Neuronal stem cell (in vitro differentiated cells): ENCODE measurements around the gene ADGRL3.

Experiments used
- DNase-seq: peaks from one replicate; pipeline ENCODE4 v3.0.0-alpha.2; 2013; ENCODE audit warnings: low spot score
- H2AFZ ChIP-seq: one replicate; pipeline ENCODE4 v1.6.1; 2013; ENCODE audit warnings: mild to moderate bottlenecking, low read length, inconsistent platforms
- H2AK5ac ChIP-seq: 2 replicates; pipeline ENCODE4 v1.6.1; 2013; ENCODE audit warnings: low read depth, mild to moderate bottlenecking, inconsistent platforms, low read length, moderate library complexity, mixed read lengths
- H2BK120ac ChIP-seq: 2 replicates; pipeline ENCODE4 v1.6.1; 2013; ENCODE audit warnings: low read depth, mild to moderate bottlenecking, inconsistent platforms, low read length, moderate library complexity, mixed read lengths
- H2BK12ac ChIP-seq: one replicate; pipeline ENCODE4 v1.6.1; 2013; ENCODE audit warnings: low read length, inconsistent platforms
- H2BK15ac ChIP-seq: 2 replicates; pipeline ENCODE4 v1.6.1; 2013; ENCODE audit warnings: mild to moderate bottlenecking, low read length, inconsistent platforms, mixed read lengths
- H2BK5ac ChIP-seq: one replicate; pipeline ENCODE4 v1.6.1; 2013; ENCODE audit warnings: inconsistent platforms, mild to moderate bottlenecking, low read length, moderate library complexity
- H3K14ac ChIP-seq: one replicate; pipeline ENCODE4 v1.6.1; 2013; ENCODE audit warnings: low read length, inconsistent platforms
- H3K18ac ChIP-seq: 2 replicates; pipeline ENCODE4 v1.6.1; 2013; ENCODE audit warnings: low read length, inconsistent platforms
- H3K23ac ChIP-seq: 2 replicates; pipeline ENCODE4 v1.6.1; 2013; ENCODE audit warnings: low read depth, mild to moderate bottlenecking, mixed read lengths, low read length, inconsistent platforms; ENCODE audit not compliant: poor library complexity
- H3K27ac ChIP-seq: replicated peaks from 3 replicates; pipeline ENCODE4 v1.5.1; 2013; ENCODE audit warnings: low read length, inconsistent platforms
- H3K27me3 ChIP-seq, 3 experiments: 2 replicates each; pipeline ENCODE4 v1.6.1; 2013; ENCODE audit warnings: low read length in 3 of 3, mild to moderate bottlenecking in 2 of 3, inconsistent platforms in 1 of 3, low read depth in 1 of 3, mixed read lengths in 1 of 3, moderate library complexity in 1 of 3; ENCODE audit not compliant: control insufficient read depth in 3 of 3, insufficient read depth in 3 of 3
- H3K36me3 ChIP-seq, 2 donors: replicated peaks in 1 of 2; 2 replicates each; pipeline ENCODE4 v1.6.1; 2013; ENCODE audit warnings: low read length in 2 of 2; ENCODE audit not compliant: control insufficient read depth in 2 of 2, insufficient read depth in 2 of 2
- H3K4ac ChIP-seq: 2 replicates; pipeline ENCODE4 v1.6.1; 2013; ENCODE audit warnings: inconsistent platforms, mild to moderate bottlenecking, low read length, moderate library complexity
- H3K4me1 ChIP-seq, 2 donors: 1 replicate in 1 of 2; 2 replicates in 1 of 2; pipeline ENCODE4 v1.6.1; 2013; ENCODE audit warnings: low read length in 2 of 2, low read depth in 1 of 2; ENCODE audit not compliant: control insufficient read depth in 2 of 2, insufficient read depth in 1 of 2
- H3K4me2 ChIP-seq: one replicate; pipeline ENCODE4 v1.6.1; 2013; ENCODE audit warnings: mild to moderate bottlenecking, low read length, inconsistent platforms; ENCODE audit not compliant: insufficient read depth, poor library complexity, severe bottlenecking
- H3K4me3 ChIP-seq, 2 donors: 2 replicates each; pipeline ENCODE4 v1.5.1; 2013; ENCODE audit warnings: low read length in 2 of 2, mild to moderate bottlenecking in 2 of 2, inconsistent platforms in 1 of 2, moderate library complexity in 1 of 2
- H3K79me1 ChIP-seq: one replicate; pipeline ENCODE4 v1.6.1; 2013; ENCODE audit warnings: low read depth, mild to moderate bottlenecking, inconsistent platforms, low read length, moderate library complexity
- H3K9ac ChIP-seq: one replicate; pipeline ENCODE4 v1.6.1; 2013; ENCODE audit warnings: mild to moderate bottlenecking, low read depth, low read length, inconsistent platforms; ENCODE audit not compliant: poor library complexity
- H3K9me3 ChIP-seq, 2 donors: replicated peaks in 1 of 2; 2 replicates each; pipeline versions ENCODE3 to v1.6.1; 2013; ENCODE audit warnings: low read length in 2 of 2, mild to moderate bottlenecking in 2 of 2, inconsistent platforms in 1 of 2, low read depth in 1 of 2, mixed read lengths in 1 of 2, moderate library complexity in 1 of 2; ENCODE audit not compliant: control insufficient read depth in 2 of 2, insufficient read depth in 1 of 2
- H4K8ac ChIP-seq: one replicate; pipeline ENCODE4 v1.6.1; 2013; ENCODE audit warnings: low read depth, mild to moderate bottlenecking, inconsistent platforms, low read length, moderate library complexity
- H4K91ac ChIP-seq: one replicate; pipeline ENCODE4 v1.6.1; 2013; ENCODE audit warnings: low read length, low read depth, mild to moderate bottlenecking, inconsistent platforms; ENCODE audit not compliant: poor library complexity
- WGBS, 2 donors: extraction: QIAGEN DNeasy Blood & Tissue Kit; methylation state at CpG; one replicate each; pipeline ENCODE4 v1.1.7; 2013; ENCODE audit warnings: missing lambda C conversion rate in 2 of 2, mixed read lengths in 1 of 2; ENCODE audit not compliant: insufficient read length in 2 of 2, insufficient replicate concordance in 1 of 2; ENCODE audit errors: extremely low coverage in 2 of 2; 5-methylcytosine and 5-hydroxymethylcytosine counted together

ADGRL3 gene

GRCh38 chr4:61389640-61390039, 189.5 kb downstream of the ADGRL3 start:
- peaks cover 0 to 3% of the 10 kb centered on the region in 2 donors for H3K4me1 ChIP-seq
- no peak overlapping the region for H2AFZ ChIP-seq
- H3K79me1 ChIP-seq: no peaks in the 10 kb centered on the region
- H3K4me2 ChIP-seq: no peak overlapping the region
- H3K14ac ChIP-seq: no peak overlapping the region
- H3K36me3 ChIP-seq: peaks cover 0 to 1% of the 10 kb centered on the region in 2 donors
- WGBS, 2 donors: no CpG with 5 or more reads among the region's 2 CpGs
- H2BK120ac ChIP-seq: no peak overlapping the region
- H3K27me3 ChIP-seq: no peaks in the 10 kb centered on the region
- no peak for DNase-seq
- no peak overlapping the region for H2BK15ac ChIP-seq
- no peak overlapping the region for H3K23ac ChIP-seq
- peaks cover 2 to 6% of the 10 kb centered on the region in 2 donors for H3K9me3 ChIP-seq
- no peak overlapping the region for H3K9ac ChIP-seq
- no peak overlapping the region for H3K27ac ChIP-seq
- H4K91ac ChIP-seq: no peak overlapping the region
- no peak overlapping the region for H3K18ac ChIP-seq
- H2BK5ac ChIP-seq: no peak overlapping the region
- H3K4me3 ChIP-seq: no peak overlapping the region
- no peak overlapping the region for H2BK12ac ChIP-seq
- no peak overlapping the region for H3K4ac ChIP-seq
- no peak overlapping the region for H4K8ac ChIP-seq
- no peak overlapping the region for H2AK5ac ChIP-seq

- H3K9ac ChIP-seq: no peak overlapping the region
- no peak overlapping the region for H3K4ac ChIP-seq
- no peak overlapping the region for H3K23ac ChIP-seq
- no peak overlapping the region for H4K8ac ChIP-seq
- peaks cover 0 to 1% of the 10 kb centered on the region in 2 donors for H3K36me3 ChIP-seq
- no peak overlapping the region for H3K18ac ChIP-seq
- H2AK5ac ChIP-seq: no peak overlapping the region
- no peak overlapping the region for H3K14ac ChIP-seq
- H4K91ac ChIP-seq: no peak overlapping the region
- no peaks in the 10 kb centered on the region for H3K79me1 ChIP-seq
- H3K9me3 ChIP-seq: peaks cover 2 to 6% of the 10 kb centered on the region in 2 donors
- no peak overlapping the region for H3K4me3 ChIP-seq
- WGBS, 2 donors: no CpG with 5 or more reads among the region's 3 CpGs
- H2BK12ac ChIP-seq: no peak overlapping the region
- no peak for DNase-seq
- H2BK5ac ChIP-seq: no peak overlapping the region
- H2BK120ac ChIP-seq: no peak overlapping the region
- no peak overlapping the region for H3K27ac ChIP-seq
- no peak overlapping the region for H2BK15ac ChIP-seq
- H3K4me2 ChIP-seq: no peak overlapping the region
- peaks cover 2 to 14% of the 10 kb centered on the region in 2 donors for H3K4me1 ChIP-seq
- no peaks in the 10 kb centered on the region for H3K27me3 ChIP-seq
- no peak overlapping the region for H2AFZ ChIP-seq
These were observed 195.6 kb downstream of the ADGRL3 start for GRCh38 chr4:61395754-61396153.

GRCh38 chr4:61397174-61397573, 197.0 kb downstream of the ADGRL3 start:
- no peak overlapping the region for H3K9ac ChIP-seq
- H3K4me1 ChIP-seq: peaks cover 2 to 20% of the 10 kb centered on the region in 2 donors
- H2BK12ac ChIP-seq: no peak overlapping the region
- peak overlapping the region; percentile 29 for H2AFZ ChIP-seq
- H3K23ac ChIP-seq: no peak overlapping the region
- H3K14ac ChIP-seq: no peak overlapping the region
- H2AK5ac ChIP-seq: no peak overlapping the region
- no peak overlapping the region for H2BK120ac ChIP-seq
- no peak overlapping the region for H4K91ac ChIP-seq
- no peaks in the 10 kb centered on the region for H3K27me3 ChIP-seq
- no peak overlapping the region for H3K4ac ChIP-seq
- H3K9me3 ChIP-seq: no peaks in the 10 kb centered on the region
- no CpG with 5 or more reads among the region's 1 CpG for WGBS, 2 donors
- H3K79me1 ChIP-seq: no peaks in the 10 kb centered on the region
- no peak overlapping the region for H3K4me2 ChIP-seq
- no peak overlapping the region for H3K18ac ChIP-seq
- H3K36me3 ChIP-seq: no peaks in the 10 kb centered on the region
- no peak for DNase-seq
- no peak overlapping the region for H3K27ac ChIP-seq
- H4K8ac ChIP-seq: no peak overlapping the region
- no peak overlapping the region for H3K4me3 ChIP-seq
- no peak overlapping the region for H2BK15ac ChIP-seq
- no peak overlapping the region for H2BK5ac ChIP-seq

GRCh38 chr4:61400439-61401038, 200.4 kb downstream of the ADGRL3 start:
- no peak overlapping the region for H3K27ac ChIP-seq
- H3K23ac ChIP-seq: no peak overlapping the region
- no peak overlapping the region for H4K91ac ChIP-seq
- H3K4me1 ChIP-seq: peaks cover 3 to 20% of the 10 kb centered on the region in 2 donors
- H2AFZ ChIP-seq: no peak overlapping the region
- H3K18ac ChIP-seq: no peak overlapping the region
- H2BK15ac ChIP-seq: no peak overlapping the region
- WGBS, 2 donors: no CpG with 5 or more reads among the region's 1 CpG
- no peaks in the 10 kb centered on the region for H3K36me3 ChIP-seq
- H3K4ac ChIP-seq: no peak overlapping the region
- H2BK5ac ChIP-seq: no peak overlapping the region
- no peaks in the 10 kb centered on the region for H3K79me1 ChIP-seq
- no peaks in the 10 kb centered on the region for H3K27me3 ChIP-seq
- H3K4me3 ChIP-seq: no peak overlapping the region
- no peak overlapping the region for H3K4me2 ChIP-seq
- H3K9me3 ChIP-seq: no peaks in the 10 kb centered on the region
- no peak overlapping the region for H2BK12ac ChIP-seq
- no peak overlapping the region for H2BK120ac ChIP-seq
- no peak overlapping the region for H3K14ac ChIP-seq
- no peak overlapping the region for H2AK5ac ChIP-seq
- no peak for DNase-seq
- no peak overlapping the region for H4K8ac ChIP-seq
- H3K9ac ChIP-seq: no peak overlapping the region
